Gastrocnemius medialis (tissue), 4 donors: ENCODE measurements around the gene SPTBN1.

ENCODE experiments used
- POLR2A ChIP-seq, 2 donors: fragments of 450-650 bp; IDR thresholded peaks; one replicate each; pipeline ENCODE4 v1.6.1; 2017; ENCODE audit warnings: antibody characterized with exemption in 2 of 2, mild to moderate bottlenecking in 2 of 2, moderate library complexity in 2 of 2
- TF ChIP-seq, protein P1 (sequence below), 5 experiments: fragments of 450-650 bp in 3 of 5; fragments of 200-600 bp in 2 of 5; sonication (generic) in 2 of 5; IDR thresholded peaks in 4 of 5; conservative IDR thresholded peaks in 1 of 5; 1 replicate in 4 of 5; 2 replicates in 1 of 5; pipeline ENCODE4 v1.5.1; 2016 to 2019; ENCODE audit warnings: antibody characterized with exemption in 5 of 5, mild to moderate bottlenecking in 3 of 5, moderate library complexity in 3 of 5

DNA sequence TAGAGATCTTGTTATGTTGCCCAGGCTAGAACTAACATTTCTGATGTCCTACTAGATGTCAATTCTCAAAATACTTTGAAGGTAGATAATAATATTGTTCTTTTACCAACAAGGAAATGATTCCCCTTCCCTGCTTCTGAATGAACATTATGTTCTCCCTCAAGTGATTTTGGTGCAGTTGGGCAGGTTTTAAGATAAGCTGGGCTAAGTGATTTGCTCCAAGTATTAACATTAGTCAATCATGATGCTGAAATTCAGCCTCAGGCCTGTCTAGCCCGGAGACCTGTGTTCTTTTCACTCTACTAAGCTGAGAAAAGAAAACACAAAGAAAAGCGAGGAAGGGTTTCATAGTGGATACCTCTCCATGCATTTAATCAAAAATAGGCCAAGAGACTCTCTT lies 38.5 kb upstream of the SPTBN1 start:
- TF ChIP-seq, protein P1, sequence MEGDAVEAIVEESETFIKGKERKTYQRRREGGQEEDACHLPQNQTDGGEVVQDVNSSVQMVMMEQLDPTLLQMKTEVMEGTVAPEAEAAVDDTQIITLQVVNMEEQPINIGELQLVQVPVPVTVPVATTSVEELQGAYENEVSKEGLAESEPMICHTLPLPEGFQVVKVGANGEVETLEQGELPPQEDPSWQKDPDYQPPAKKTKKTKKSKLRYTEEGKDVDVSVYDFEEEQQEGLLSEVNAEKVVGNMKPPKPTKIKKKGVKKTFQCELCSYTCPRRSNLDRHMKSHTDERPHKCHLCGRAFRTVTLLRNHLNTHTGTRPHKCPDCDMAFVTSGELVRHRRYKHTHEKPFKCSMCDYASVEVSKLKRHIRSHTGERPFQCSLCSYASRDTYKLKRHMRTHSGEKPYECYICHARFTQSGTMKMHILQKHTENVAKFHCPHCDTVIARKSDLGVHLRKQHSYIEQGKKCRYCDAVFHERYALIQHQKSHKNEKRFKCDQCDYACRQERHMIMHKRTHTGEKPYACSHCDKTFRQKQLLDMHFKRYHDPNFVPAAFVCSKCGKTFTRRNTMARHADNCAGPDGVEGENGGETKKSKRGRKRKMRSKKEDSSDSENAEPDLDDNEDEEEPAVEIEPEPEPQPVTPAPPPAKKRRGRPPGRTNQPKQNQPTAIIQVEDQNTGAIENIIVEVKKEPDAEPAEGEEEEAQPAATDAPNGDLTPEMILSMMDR (IDR thresholded peaks at IDR 0.05 in 4 of 5, conservative IDR thresholded peaks at IDR 0.05 in 1 of 5): no peak
- TF ChIP-seq POLR2A (IDR thresholded peaks at IDR 0.05): no peak
